Calu3 (cell line): ENCODE results near the gene ECHDC3. TPM values are rescaled to one million over a fixed set of nuclear protein-coding genes. Genes with fewer than 3 reads are reported as not detected.

Experiments
- BruUV-seq: library from RNA; stranded (reverse); fragments of 400-500 nt; replicated peaks from 2 replicates; lab custom pipeline; 2021; lab: Mats Ljungman, UMichigan
- CTCF ChIA-PET: fragments of 300-600 bp; sonication (Branson Sonifier 250); formaldehyde crosslinking; loops from one replicate; lab custom pipeline; 2022; ENCODE audit warnings: antibody characterized with exemption; lab: Charles Lee
- DNase-seq: peaks from one replicate; pipeline ENCODE4 v3.0.0; 2022
- H3K27ac Mint-ChIP-seq: one replicate; pipeline ENCODE4 v1.8.0; 2022; ENCODE audit warnings: mixed read lengths; ENCODE audit not compliant: unreplicated experiment
- H3K27me3 Mint-ChIP-seq: one replicate; pipeline ENCODE4 v1.8.0; 2022; ENCODE audit warnings: mixed read lengths; ENCODE audit not compliant: unreplicated experiment
- H3K36me3 Mint-ChIP-seq: one replicate; pipeline ENCODE4 v1.8.0; 2022; ENCODE audit warnings: mild to moderate bottlenecking, moderate library complexity, mixed read lengths; ENCODE audit not compliant: insufficient read depth, unreplicated experiment
- H3K4me1 Mint-ChIP-seq: one replicate; pipeline ENCODE4 v1.8.0; 2022; ENCODE audit warnings: mild to moderate bottlenecking, low read depth, mixed read lengths; ENCODE audit not compliant: unreplicated experiment
- H3K4me3 Mint-ChIP-seq: one replicate; pipeline ENCODE4 v1.8.0; 2022; ENCODE audit warnings: mild to moderate bottlenecking, low read depth, moderate library complexity, mixed read lengths; ENCODE audit not compliant: unreplicated experiment
- H3K9me3 Mint-ChIP-seq: one replicate; pipeline ENCODE4 v1.8.0; 2022; ENCODE audit warnings: low read depth, mixed read lengths; ENCODE audit not compliant: unreplicated experiment
- intact Hi-C: fragments of 100-400 bp; cut with micrococcal nuclease; formaldehyde crosslinking; loops from one replicate; pipeline ENCODE4 v1.10.0; 2022; ENCODE audit not compliant: unreplicated experiment
- total RNA-seq: library from RNA; stranded (reverse); gene quantifications from 2 replicates; pipeline ENCODE4 v1.2.3, GENCODE V29; 2022
- TF ChIP-seq, protein P1 (sequence below): fragments of 200-600 bp; IDR thresholded peaks from one replicate; pipeline ENCODE4 v1.8.0; 2022; ENCODE audit warnings: antibody characterized with exemption; ENCODE audit not compliant: unreplicated experiment

The ECHDC3 gene
- total RNA-seq, 1 experiment from 2014 or later, result 24.7 TPM

DNA sequence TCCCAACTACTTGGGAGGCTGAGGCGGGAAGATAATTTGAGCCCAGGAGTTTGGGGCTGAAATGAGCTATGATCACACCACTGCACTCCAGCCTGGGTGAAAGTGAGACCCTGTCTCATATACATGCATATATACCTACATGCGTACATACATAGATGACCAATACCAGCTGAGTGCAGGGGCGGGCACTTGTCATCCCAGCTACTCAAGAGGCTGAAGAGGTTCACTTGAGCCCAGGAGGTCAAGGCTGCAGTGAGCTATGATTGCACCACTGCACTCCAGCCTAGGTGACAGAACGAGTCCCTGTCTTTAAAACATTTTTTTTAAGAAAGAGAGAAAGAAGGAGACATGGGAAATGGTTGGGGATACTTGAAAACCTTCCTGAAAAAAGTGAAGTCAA is 63.6 kb downstream of the ECHDC3 start:
- H3K27me3 Mint-ChIP-seq, result no peaks in the 10 kb centered on the region

DNA sequence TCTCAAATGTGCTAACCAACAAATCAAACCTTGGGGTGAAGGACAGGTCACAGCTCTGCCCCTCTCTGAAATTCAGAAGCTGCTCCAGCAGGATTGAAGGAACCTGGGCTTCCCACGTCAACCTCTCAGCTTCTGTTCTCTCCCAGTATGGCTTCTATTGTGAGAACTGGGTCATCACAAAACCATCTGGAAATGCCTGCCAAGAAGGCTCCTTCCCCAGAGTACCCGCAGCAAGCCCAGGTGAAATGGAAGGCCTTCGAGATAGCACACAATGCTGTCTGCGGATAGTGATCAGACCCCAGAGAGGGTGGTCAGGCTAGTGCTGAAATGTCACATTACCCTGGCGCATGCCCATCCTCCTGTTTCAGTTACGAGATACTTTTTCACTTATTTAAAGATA is 64.5 kb downstream of the ECHDC3 start:
- H3K27ac Mint-ChIP-seq, result no peak overlapping the region
- H3K9me3 Mint-ChIP-seq, result no peaks in the 10 kb centered on the region
- no peak overlapping the region for H3K4me3 Mint-ChIP-seq
- no peaks in the 10 kb centered on the region for H3K36me3 Mint-ChIP-seq
- H3K4me1 Mint-ChIP-seq, result peaks cover 11% of the 10 kb centered on the region
- no TSS peak for BruUV-seq
- DNase-seq, result no peak
- H3K27me3 Mint-ChIP-seq, result no peaks in the 10 kb centered on the region
- TF ChIP-seq, protein P1, sequence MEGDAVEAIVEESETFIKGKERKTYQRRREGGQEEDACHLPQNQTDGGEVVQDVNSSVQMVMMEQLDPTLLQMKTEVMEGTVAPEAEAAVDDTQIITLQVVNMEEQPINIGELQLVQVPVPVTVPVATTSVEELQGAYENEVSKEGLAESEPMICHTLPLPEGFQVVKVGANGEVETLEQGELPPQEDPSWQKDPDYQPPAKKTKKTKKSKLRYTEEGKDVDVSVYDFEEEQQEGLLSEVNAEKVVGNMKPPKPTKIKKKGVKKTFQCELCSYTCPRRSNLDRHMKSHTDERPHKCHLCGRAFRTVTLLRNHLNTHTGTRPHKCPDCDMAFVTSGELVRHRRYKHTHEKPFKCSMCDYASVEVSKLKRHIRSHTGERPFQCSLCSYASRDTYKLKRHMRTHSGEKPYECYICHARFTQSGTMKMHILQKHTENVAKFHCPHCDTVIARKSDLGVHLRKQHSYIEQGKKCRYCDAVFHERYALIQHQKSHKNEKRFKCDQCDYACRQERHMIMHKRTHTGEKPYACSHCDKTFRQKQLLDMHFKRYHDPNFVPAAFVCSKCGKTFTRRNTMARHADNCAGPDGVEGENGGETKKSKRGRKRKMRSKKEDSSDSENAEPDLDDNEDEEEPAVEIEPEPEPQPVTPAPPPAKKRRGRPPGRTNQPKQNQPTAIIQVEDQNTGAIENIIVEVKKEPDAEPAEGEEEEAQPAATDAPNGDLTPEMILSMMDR, result no peak
- intact Hi-C loops, result no loop called here
- CTCF ChIA-PET, result no interaction called here

More for the DNA sequence above, 63.6 kb downstream of the ECHDC3 start:
- TF ChIP-seq, protein P1, result no peak
- DNase-seq, result no peak
- CTCF ChIA-PET, result no interaction called here
- Mint-ChIP-seq H3K4me1 (peaks cover 9% of the 10 kb centered on the region), H3K27ac (no peak overlapping the region), H3K36me3 (no peaks in the 10 kb centered on the region), H3K9me3 (no peaks in the 10 kb centered on the region), H3K4me3 (no peak overlapping the region)
- no TSS peak for BruUV-seq
- intact Hi-C loops, result no loop called here

DNA sequence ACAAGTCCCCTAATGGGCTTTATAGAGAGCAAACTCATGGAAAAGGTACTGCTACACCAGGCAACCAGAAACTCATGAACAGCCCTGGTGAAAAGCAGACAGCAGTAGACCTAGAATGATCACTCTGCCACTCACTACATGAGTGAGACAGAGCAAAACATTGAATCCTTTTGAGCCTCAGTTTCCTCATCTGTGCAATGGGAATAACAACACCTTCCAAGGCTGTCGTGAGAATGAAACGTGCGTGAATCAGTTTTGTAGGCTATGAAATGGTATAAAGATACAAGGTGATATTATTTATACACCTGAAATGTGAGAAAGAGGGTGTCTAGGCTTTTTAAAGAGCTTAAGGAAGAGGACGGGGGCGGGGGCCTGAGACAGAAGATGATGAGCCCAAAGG is 66.6 kb downstream of the ECHDC3 start:
- intact Hi-C loops, result no loop called here
- Mint-ChIP-seq H3K36me3 (no peaks in the 10 kb centered on the region), H3K9me3 (no peaks in the 10 kb centered on the region), H3K27ac (no peak overlapping the region), H3K27me3 (no peaks in the 10 kb centered on the region), H3K4me3 (no peak overlapping the region), H3K4me1 (peaks cover 11% of the 10 kb centered on the region)
- CTCF ChIA-PET, result interaction anchor here (0.6 kb wide), 1 partner anchor 33 kb away, joined by 3 read pairs; no protein-coding TSS in a partner anchor
- BruUV-seq, result no TSS peak
- TF ChIP-seq, protein P1, result no peak
- no peak for DNase-seq

DNA sequence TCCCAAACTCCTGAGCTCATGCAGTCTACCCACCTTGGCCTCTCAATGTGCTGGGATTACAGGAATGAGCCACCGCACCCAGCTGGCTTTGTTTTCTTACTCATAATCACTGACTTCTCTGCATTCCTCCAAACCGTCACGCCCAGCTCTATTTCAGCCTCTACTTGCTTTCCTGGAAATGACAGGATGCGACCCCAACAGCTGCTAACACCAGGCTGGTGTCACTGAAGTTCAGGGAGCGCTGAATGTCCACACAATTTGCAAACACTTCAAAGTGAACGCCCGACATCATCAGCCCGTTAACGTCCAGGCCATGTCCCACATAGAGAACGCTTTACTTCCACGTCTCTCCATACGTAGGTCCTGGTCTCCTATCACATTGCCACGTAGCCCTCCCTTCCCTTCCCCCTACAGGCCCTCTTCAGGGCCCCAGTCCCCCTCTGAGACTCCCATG is 68.2 kb downstream of the ECHDC3 start:
- TF ChIP-seq, protein P1, result no peak
- peak; percentile 14 for DNase-seq
- H3K4me1 Mint-ChIP-seq, result peaks cover 11% of the 10 kb centered on the region
- no TSS peak for BruUV-seq
- no peak overlapping the region for H3K4me3 Mint-ChIP-seq
- CTCF ChIA-PET, result interaction anchor here (0.6 to 1.1 kb wide), 2 partner anchors 9 to 33 kb away, joined by 4 to 5 read pairs; no protein-coding TSS in a partner anchor
- no peaks in the 10 kb centered on the region for H3K27me3 Mint-ChIP-seq
- intact Hi-C loops, result no loop called here
- H3K9me3 Mint-ChIP-seq, result no peaks in the 10 kb centered on the region
- H3K36me3 Mint-ChIP-seq, result no peaks in the 10 kb centered on the region
- H3K27ac Mint-ChIP-seq, result no peak overlapping the region
